ENCODE data around the gene RPS3. TPM values are rescaled to one million over a fixed set of nuclear protein-coding genes. Genes with fewer than 3 reads are reported as not detected.

RPS3 gene
- total and polyA plus RNA-seq, 2 of the 13 experiments (the other 11 are each of a cell fraction or from before 2014, with no cell fraction given), result 2,143 to 3,616 TPM

GRCh38 chr11:75422248-75423231, 23.2 kb downstream of the RPS3 start (continued):
- TF ChIP-seq ZBTB34 (CRISPR knock-in tag; IDR thresholded peaks at IDR 0.05) (peak; percentile 70; the same call in 1 of the 2 replicates), HNRNPH1 (optimal IDR thresholded peaks at IDR 0.05; ENCODE audit: low read depth, low read length) (no peak), SRSF9 (IDR thresholded peaks at IDR 0.05; ENCODE audit: borderline replicate concordance, insufficient read depth, low read depth, low read length, poor library complexity, severe bottlenecking) (no peak), GZF1 (CRISPR knock-in tag; IDR thresholded peaks at IDR 0.05) (no peak), ZHX1 (CRISPR knock-in tag; IDR thresholded peaks at IDR 0.05; ENCODE audit: low read depth) (peak; percentile 50; the same call in 1 of the 2 replicates), ZNF318 (CRISPR knock-in tag; IDR thresholded peaks at IDR 0.05) (no peak), SSRP1 (CRISPR knock-in tag; IDR thresholded peaks at IDR 0.05) (no peak; the same call in 1 of the 2 replicates), TFDP2 (CRISPR knock-in tag; IDR thresholded peaks at IDR 0.05) (0 out of 2 replicates have a peak, but pooled peaks have one; percentile 16), ZNF263 (CRISPR knock-in tag; IDR thresholded peaks at IDR 0.05) (peak; percentile 45; the same call in 1 of the 2 replicates), ZFP91 (CRISPR knock-in tag; IDR thresholded peaks at IDR 0.05; ENCODE audit: borderline replicate concordance) (no peak; the same call in 1 of the 2 replicates), ZNF430 (CRISPR knock-in tag; IDR thresholded peaks at IDR 0.05) (no peak)

Data from HepG2 (cell line).